WTC11 (cell line): Measurements from ENCODE around the gene PSD2. TPM values are rescaled to one million over a fixed set of nuclear protein-coding genes. Genes with fewer than 3 reads are reported as not detected.

Source experiments
- ATAC-seq: fragments of 200-7000 bp; cut with Tn5 transposase; 2 replicates; pipeline ENCODE4 v1.10.0; 2021; ENCODE audit warnings: mild to moderate bottlenecking, moderate library complexity
- CTCF ChIA-PET: fragments of 300-600 bp; sonication (Branson Sonifier 250); formaldehyde crosslinking; loops from one replicate; lab custom pipeline; 2021; ENCODE audit warnings: antibody characterized with exemption; lab: Charles Lee
- POLR2A ChIA-PET: fragments of 350-600 bp; sonication (Branson Sonifier 250); formaldehyde crosslinking; loops from one replicate; lab custom pipeline; 2021; ENCODE audit warnings: antibody characterized with exemption; lab: Charles Lee
- DNase-seq: peaks from one replicate; pipeline ENCODE4 v3.0.0; 2021; ENCODE audit warnings: low spot score
- H3K27ac Mint-ChIP-seq: 2 replicates; pipeline ENCODE4 v1.8.0; 2021; ENCODE audit warnings: mixed read lengths
- H3K27me3 Mint-ChIP-seq: 2 replicates; pipeline ENCODE4 v1.8.0; 2021; ENCODE audit warnings: low read depth, mild to moderate bottlenecking, moderate library complexity, mixed read lengths
- H3K36me3 Mint-ChIP-seq: 2 replicates; pipeline ENCODE4 v1.8.0; 2021; ENCODE audit warnings: mixed read lengths
- H3K4me1 Mint-ChIP-seq: 2 replicates; pipeline ENCODE4 v1.8.0; 2022; ENCODE audit warnings: mixed read lengths
- H3K4me3 Mint-ChIP-seq: 2 replicates; pipeline ENCODE4 v1.8.0; 2021; ENCODE audit warnings: mild to moderate bottlenecking, moderate library complexity, mixed read lengths
- H3K9me3 Mint-ChIP-seq: 2 replicates; pipeline ENCODE4 v1.8.0; 2021; ENCODE audit warnings: mixed read lengths
- ATF2 ChIP-seq: sonication (generic); formaldehyde crosslinking; IDR thresholded peaks from 2 replicates; pipeline ENCODE4 v1.8.1; 2022; ENCODE audit warnings: low read depth, missing genetic modification reagents, borderline replicate concordance
- CREB1 ChIP-seq: sonication (generic); formaldehyde crosslinking; IDR thresholded peaks from 2 replicates; pipeline ENCODE4 v1.8.0; 2023; ENCODE audit warnings: mild to moderate bottlenecking, missing genetic modification reagents
- ERG ChIP-seq: fragments of 250-450 bp; sonication (Bioruptor Pico); IDR thresholded peaks from 2 replicates; pipeline ENCODE4 v1.8.0; 2021; ENCODE audit warnings: mild to moderate bottlenecking
- FOXJ3 ChIP-seq: sonication (generic); formaldehyde crosslinking; IDR thresholded peaks from 2 replicates; pipeline ENCODE4 v1.9.0; 2021; ENCODE audit warnings: missing genetic modification reagents, mild to moderate bottlenecking, borderline replicate concordance
- FOXP1 ChIP-seq: sonication (generic); formaldehyde crosslinking; IDR thresholded peaks from 2 replicates; pipeline ENCODE4 v1.8.0; 2022; ENCODE audit warnings: missing genetic modification reagents, mild to moderate bottlenecking, moderate library complexity, borderline replicate concordance
- IRF2 ChIP-seq: sonication (generic); formaldehyde crosslinking; IDR thresholded peaks from 2 replicates; pipeline ENCODE4 v1.8.0; 2022; ENCODE audit warnings: low read depth, missing genetic modification reagents, borderline replicate concordance
- PRRX2 ChIP-seq: fragments of 250-450 bp; sonication (Bioruptor Pico); IDR thresholded peaks from 2 replicates; pipeline ENCODE4 v1.8.0; 2021; ENCODE audit warnings: mild to moderate bottlenecking
- SMAD4 ChIP-seq: sonication (generic); formaldehyde crosslinking; IDR thresholded peaks from 2 replicates; pipeline ENCODE4 v1.8.0; 2022; ENCODE audit warnings: mild to moderate bottlenecking, missing genetic modification reagents
- TCF7 ChIP-seq: sonication (generic); formaldehyde crosslinking; IDR thresholded peaks from 2 replicates; pipeline ENCODE4 v1.8.0; 2022; ENCODE audit warnings: mild to moderate bottlenecking, low read depth, missing genetic modification reagents, moderate library complexity
- TEAD1 ChIP-seq: sonication (generic); formaldehyde crosslinking; IDR thresholded peaks from 2 replicates; pipeline ENCODE4 v1.8.0; 2022; ENCODE audit warnings: mild to moderate bottlenecking, missing genetic modification reagents
- TEAD4 ChIP-seq: sonication (generic); formaldehyde crosslinking; IDR thresholded peaks from 2 replicates; pipeline ENCODE4 v1.8.0; 2022; ENCODE audit warnings: mild to moderate bottlenecking, missing genetic modification reagents
- USF1 ChIP-seq: sonication (generic); formaldehyde crosslinking; IDR thresholded peaks from 2 replicates; pipeline ENCODE4 v1.8.0; 2022; ENCODE audit warnings: mild to moderate bottlenecking, missing genetic modification reagents
- ZNF121 ChIP-seq: sonication (generic); formaldehyde crosslinking; IDR thresholded peaks from 2 replicates; pipeline ENCODE4 v1.8.0; 2023; ENCODE audit warnings: missing genetic modification reagents
- ZNF232 ChIP-seq: sonication (generic); formaldehyde crosslinking; IDR thresholded peaks from 2 replicates; pipeline ENCODE4 v1.8.0; 2022; ENCODE audit warnings: mild to moderate bottlenecking, missing genetic modification reagents
- ZNF263 ChIP-seq: sonication (generic); formaldehyde crosslinking; IDR thresholded peaks from 2 replicates; pipeline ENCODE4 v1.8.1; 2022; ENCODE audit warnings: low read depth, mild to moderate bottlenecking, moderate library complexity, missing genetic modification reagents
- ZNF281 ChIP-seq: sonication (generic); formaldehyde crosslinking; IDR thresholded peaks from 2 replicates; pipeline ENCODE4 v1.8.0; 2023; ENCODE audit warnings: mild to moderate bottlenecking, missing genetic modification reagents
- ZNF423 ChIP-seq: fragments of 250-450 bp; sonication (Bioruptor Pico); IDR thresholded peaks from 2 replicates; pipeline ENCODE4 v2.1.2; 2022; ENCODE audit warnings: mild to moderate bottlenecking, moderate library complexity
- ZNF671 ChIP-seq: fragments of 250-450 bp; sonication (Bioruptor Pico); IDR thresholded peaks from 2 replicates; pipeline ENCODE4 v1.8.0; 2021; ENCODE audit warnings: mild to moderate bottlenecking
- total RNA-seq: library from RNA; stranded (reverse); gene quantifications from 3 replicates; pipeline ENCODE4 v1.2.3, GENCODE V29; 2021

PSD2 gene
- total RNA-seq, 1 experiment from 2014 or later: 0.57 TPM

GRCh38 chr5:139880416-139881142, 85.0 kb downstream of the PSD2 start:
- CTCF ChIA-PET: interaction anchor here (0.6 to 5.7 kb wide), 9 partner anchors 8 to 276 kb away, joined by 3 to 61 read pairs (median 4); no protein-coding TSS in a partner anchor
- no peak for DNase-seq
- Mint-ChIP-seq H3K27ac (no peak overlapping the region), H3K36me3 (0 out of 2 replicates have a peak, but pooled peaks cover under 1% of the 10 kb centered on the region), H3K9me3 (peaks cover 6% of the 10 kb centered on the region), H3K4me1 (peaks cover 16% of the 10 kb centered on the region), H3K4me3 (no peak overlapping the region), H3K27me3 (peaks cover 2% of the 10 kb centered on the region; the same call in 1 of the 2 replicates)
- ATAC-seq: no peak
- POLR2A ChIA-PET: interaction anchor here (0.5 kb wide), 1 partner anchor 104 kb away, joined by 4 read pairs; no protein-coding TSS in a partner anchor
- TF ChIP-seq TEAD4 (no peak), ZNF671 (CRISPR knock-in tag) (no peak), FOXP1 (no peak), SMAD4 (no peak), TEAD1 (CRISPR knock-in tag) (no peak), ERG (CRISPR knock-in tag) (no peak), PRRX2 (CRISPR knock-in tag) (no peak), IRF2 (no peak), CREB1 (CRISPR knock-in tag) (no peak), ZNF423 (CRISPR knock-in tag) (no peak), ZNF232 (CRISPR knock-in tag) (no peak), FOXJ3 (CRISPR knock-in tag) (no peak), ZNF281 (CRISPR knock-in tag) (no peak), ZNF121 (CRISPR knock-in tag) (no peak)

- no peaks in the 10 kb centered on the region for H3K36me3 Mint-ChIP-seq
- CTCF ChIA-PET: interaction anchor here (0.6 to 5.7 kb wide), 8 partner anchors 9 to 248 kb away, joined by 3 to 61 read pairs (median 4); no protein-coding TSS in a partner anchor
- no peak overlapping the region; the same call in 1 of the 2 replicates for H3K27ac Mint-ChIP-seq
- TF ChIP-seq TCF7 (no peak), USF1 (CRISPR knock-in tag) (0 out of 2 replicates have a peak, but pooled peaks have one; percentile 16), ATF2 (no peak), ZNF263 (CRISPR knock-in tag) (no peak)
- H3K4me3 Mint-ChIP-seq: no peak overlapping the region
- ATAC-seq (no peak), DNase-seq (no peak)
- POLR2A ChIA-PET: no interaction called here
- H3K4me1 Mint-ChIP-seq: peaks cover 16% of the 10 kb centered on the region
- no peaks in the 10 kb centered on the region for H3K9me3 Mint-ChIP-seq
- H3K27me3 Mint-ChIP-seq: peaks cover 2% of the 10 kb centered on the region; the same call in 1 of the 2 replicates
Observed at GRCh38 chr5:139881143-139881733, 85.6 kb downstream of the PSD2 start.
